PC-3 (cell line): ENCODE data around the gene LEMD2.

Experiments used
- EZH2 ChIP-seq: fragments of 300-600 bp; sonication (generic); IDR thresholded peaks from one replicate; pipeline ENCODE4 v1.6.1; 2017; ENCODE audit warnings: antibody characterized with exemption, mild to moderate bottlenecking, low read length; ENCODE audit not compliant: unreplicated experiment
- EZH2phosphoT487 ChIP-seq: fragments of 300-600 bp; sonication (generic); IDR thresholded peaks from 2 replicates; pipeline ENCODE4 v1.6.1; 2018; ENCODE audit warnings: mild to moderate bottlenecking, antibody characterized with exemption, low read length, borderline replicate concordance
- TF ChIP-seq, protein P1 (sequence below): fragments of 300-600 bp; sonication (generic); conservative IDR thresholded peaks from 2 replicates; pipeline ENCODE4 v1.5.1; 2017; ENCODE audit warnings: antibody characterized with exemption, low read depth, mild to moderate bottlenecking, low read length

DNA sequence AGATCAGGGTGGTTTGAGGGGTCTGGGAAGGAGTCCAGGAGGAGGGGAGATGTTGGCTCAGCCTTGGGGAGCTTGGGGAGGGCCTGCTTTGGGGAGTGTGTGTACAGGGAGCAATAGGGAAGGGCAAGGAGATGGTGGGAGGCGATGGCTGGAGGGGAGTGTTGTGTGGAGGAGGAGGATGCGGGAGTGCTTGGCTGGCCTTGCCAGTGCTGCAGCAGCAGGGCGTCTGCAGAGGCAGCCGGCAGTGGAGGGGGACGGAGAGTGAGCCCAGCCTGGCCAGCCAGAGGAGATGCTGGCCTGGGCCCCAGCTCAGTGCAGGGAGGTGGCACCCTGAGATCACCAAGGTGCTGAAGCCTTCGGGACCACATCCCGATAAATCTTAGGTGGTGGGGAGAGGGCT lies 46.1 kb downstream of the LEMD2 start:
- TF ChIP-seq, protein P1, sequence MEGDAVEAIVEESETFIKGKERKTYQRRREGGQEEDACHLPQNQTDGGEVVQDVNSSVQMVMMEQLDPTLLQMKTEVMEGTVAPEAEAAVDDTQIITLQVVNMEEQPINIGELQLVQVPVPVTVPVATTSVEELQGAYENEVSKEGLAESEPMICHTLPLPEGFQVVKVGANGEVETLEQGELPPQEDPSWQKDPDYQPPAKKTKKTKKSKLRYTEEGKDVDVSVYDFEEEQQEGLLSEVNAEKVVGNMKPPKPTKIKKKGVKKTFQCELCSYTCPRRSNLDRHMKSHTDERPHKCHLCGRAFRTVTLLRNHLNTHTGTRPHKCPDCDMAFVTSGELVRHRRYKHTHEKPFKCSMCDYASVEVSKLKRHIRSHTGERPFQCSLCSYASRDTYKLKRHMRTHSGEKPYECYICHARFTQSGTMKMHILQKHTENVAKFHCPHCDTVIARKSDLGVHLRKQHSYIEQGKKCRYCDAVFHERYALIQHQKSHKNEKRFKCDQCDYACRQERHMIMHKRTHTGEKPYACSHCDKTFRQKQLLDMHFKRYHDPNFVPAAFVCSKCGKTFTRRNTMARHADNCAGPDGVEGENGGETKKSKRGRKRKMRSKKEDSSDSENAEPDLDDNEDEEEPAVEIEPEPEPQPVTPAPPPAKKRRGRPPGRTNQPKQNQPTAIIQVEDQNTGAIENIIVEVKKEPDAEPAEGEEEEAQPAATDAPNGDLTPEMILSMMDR, result no peak
- no peak for TF ChIP-seq EZH2
- no peak for TF ChIP-seq EZH2phosphoT487
